NCI-H1105 treated with DMSO at 0.1 percent for 48 hours (cell line): ENCODE measurements around the gene LPP.

Experiments used
- DNase-seq: peaks from one replicate; lab custom pipeline; 2025; lab: John Stamatoyannopoulos, UW

Gene LPP

GRCh38 chr3:188331166-188331565, 177.2 kb downstream of the LPP start:
- no peak for DNase-seq

GRCh38 chr3:188332085-188332484, 178.1 kb downstream of the LPP start:
- no peak for DNase-seq

- no peak for DNase-seq
Measured at GRCh38 chr3:188335656-188336055, 181.7 kb downstream of the LPP start.

GRCh38 chr3:188336178-188336577, 182.2 kb downstream of the LPP start:
- DNase-seq, result no peak

GRCh38 chr3:188337232-188337631, 183.3 kb downstream of the LPP start:
- no peak for DNase-seq

- DNase-seq, result no peak
Measured at GRCh38 chr3:188338086-188338485, 184.1 kb downstream of the LPP start.

- DNase-seq, result no peak
Measured at GRCh38 chr3:188339410-188340295, 185.7 kb downstream of the LPP start.

GRCh38 chr3:188341501-188341900, 187.5 kb downstream of the LPP start:
- DNase-seq, result no peak

- DNase-seq, result no peak
Measured at GRCh38 chr3:188342991-188343732, 189.2 kb downstream of the LPP start.

GRCh38 chr3:188343894-188344293, 189.9 kb downstream of the LPP start:
- DNase-seq, result peak; percentile 87

GRCh38 chr3:188345223-188345622, 191.3 kb downstream of the LPP start:
- DNase-seq, result no peak

- peak; percentile 39 for DNase-seq
Measured at GRCh38 chr3:188348435-188349244, 194.7 kb downstream of the LPP start.

GRCh38 chr3:188349351-188349901, 195.5 kb downstream of the LPP start:
- DNase-seq, result no peak

GRCh38 chr3:188349933-188350332, 196.0 kb downstream of the LPP start:
- DNase-seq, result no peak

- no peak for DNase-seq
Measured at GRCh38 chr3:188350961-188351360, 197.0 kb downstream of the LPP start.

GRCh38 chr3:188351648-188352047, 197.7 kb downstream of the LPP start:
- DNase-seq, result no peak

GRCh38 chr3:188352196-188352927, 198.4 kb downstream of the LPP start:
- DNase-seq, result no peak

- DNase-seq, result no peak
Measured at GRCh38 chr3:188353426-188353825, 199.5 kb downstream of the LPP start.

- no peak for DNase-seq
Measured at GRCh38 chr3:188358787-188359493, 205.0 kb downstream of the LPP start.

- no peak for DNase-seq
Measured at GRCh38 chr3:188360364-188360881, 206.5 kb downstream of the LPP start.
